Testis (tissue), 3 donors: ENCODE measurements around the gene MAN1A2. TPM values are rescaled to one million over a fixed set of nuclear protein-coding genes. Genes with fewer than 3 reads are reported as not detected.
"Not testable (repeated sequence)": the region's sequence is repeated elsewhere in the genome, so short reads cannot be mapped to it uniquely, and the experiment has no call there.

ENCODE experiments used
- DNase-seq: peaks from one replicate; pipeline ENCODE4 v3.0.0-alpha.2; 2019
- H3K27ac ChIP-seq, 2 donors: fragments of 200-600 bp; sonication (generic); one replicate each; pipeline ENCODE4 v1.5.1; 2019
- H3K27me3 ChIP-seq: fragments of 200-600 bp; sonication (generic); one replicate; pipeline ENCODE4 v1.5.1; 2019
- H3K36me3 ChIP-seq: fragments of 200-600 bp; sonication (generic); one replicate; pipeline ENCODE4 v1.5.1; 2017; ENCODE audit warnings: low read depth; ENCODE audit errors: missing control alignments
- H3K4me1 ChIP-seq: fragments of 200-600 bp; sonication (generic); one replicate; pipeline ENCODE4 v1.5.1; 2019
- H3K4me3 ChIP-seq, 2 donors: fragments of 200-600 bp; sonication (generic); one replicate each; pipeline ENCODE4 v1.5.1; 2017 to 2019
- H3K9me3 ChIP-seq: fragments of 200-600 bp; sonication (generic); one replicate; pipeline ENCODE4 v1.5.1; 2017
- POLR2A ChIP-seq: fragments of 450-650 bp; IDR thresholded peaks from one replicate; pipeline ENCODE4 v1.6.1; 2017; ENCODE audit warnings: antibody characterized with exemption, mild to moderate bottlenecking, moderate library complexity
- WGBS, 2 donors: methylation state at CpG; one replicate each; pipeline ENCODE4 v1.1.5; 2018; 5-methylcytosine and 5-hydroxymethylcytosine counted together
- intact Hi-C: fragments of 100-400 bp; cut with DNase I; formaldehyde crosslinking; loops from one replicate; pipeline ENCODE4 v1.15.1; 2023; ENCODE audit warnings: low total_unique reads
- polyA plus RNA-seq: library from polyadenylated mRNA; stranded (reverse); fragments of 350-450 nt; fragmentation: Illumina TruSeq; extraction: RNeasy Lipid Tissue Mini Kit (QIAGEN cat#74804); gene quantifications from one replicate; pipeline ENCODE4 v1.2.3, GENCODE V29; 2014; ENCODE audit warnings: low read depth, low replicate concordance; ENCODE audit not compliant: insufficient read depth
- total RNA-seq, 2 donors: library from RNA; depleted of rRNA; stranded (reverse); fragments of >200 nt; gene quantifications; one replicate each; pipeline ENCODE4 v1.2.3, GENCODE V29; 2016
- TF ChIP-seq, protein P1 (sequence below), 3 experiments: fragments of 450-650 bp in 2 of 3; fragments of 200-600 bp in 1 of 3; sonication (generic) in 1 of 3; IDR thresholded peaks; one replicate each; pipeline ENCODE4 v1.5.1; 2016 to 2019; ENCODE audit warnings: antibody characterized with exemption in 3 of 3, mild to moderate bottlenecking in 2 of 3, moderate library complexity in 1 of 3

MAN1A2 gene
- total and polyA plus RNA-seq, 3 donors from 2014 or later: 15.0 to 69.5 (median 64.3) TPM

DNA sequence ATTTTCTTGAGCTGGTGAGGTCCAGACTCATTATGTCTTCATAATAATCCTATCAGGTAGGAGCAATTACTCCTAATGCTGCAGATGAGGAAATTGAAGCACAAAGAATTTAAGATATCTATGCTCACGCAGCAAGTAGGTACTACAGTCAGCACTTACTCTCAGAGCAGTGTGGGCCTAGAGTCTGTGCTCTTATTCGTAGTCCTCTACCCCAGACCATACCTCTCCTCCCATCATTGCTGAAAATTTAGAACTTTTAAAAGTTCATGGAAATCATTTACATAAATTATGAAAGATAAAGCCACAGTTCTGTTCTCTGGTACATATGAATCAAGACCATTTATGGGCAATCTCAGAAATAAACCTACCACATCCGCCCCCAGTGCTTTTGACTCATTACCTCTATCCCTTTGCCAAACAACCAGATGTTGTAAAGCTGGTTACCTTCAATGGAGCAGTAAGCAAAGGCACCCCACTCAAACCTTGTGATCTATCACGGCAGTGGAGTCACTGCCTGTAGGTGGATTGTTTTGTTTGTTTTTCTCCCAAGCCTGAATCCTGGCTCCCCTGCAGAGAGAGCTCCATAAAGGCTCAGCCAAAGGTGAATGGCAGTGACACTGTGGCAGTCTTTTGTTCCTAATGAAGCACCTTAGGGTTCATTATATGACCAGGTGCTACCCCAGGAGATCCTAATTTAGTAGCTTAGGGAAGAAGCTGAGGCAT lies 20.9 kb upstream of the MAN1A2 start:
- no peaks in the 10 kb centered on the region for H3K27me3 ChIP-seq
- H3K27ac ChIP-seq: no peak overlapping the region
- no peaks in the 10 kb centered on the region for H3K36me3 ChIP-seq
- TF ChIP-seq, protein P1, sequence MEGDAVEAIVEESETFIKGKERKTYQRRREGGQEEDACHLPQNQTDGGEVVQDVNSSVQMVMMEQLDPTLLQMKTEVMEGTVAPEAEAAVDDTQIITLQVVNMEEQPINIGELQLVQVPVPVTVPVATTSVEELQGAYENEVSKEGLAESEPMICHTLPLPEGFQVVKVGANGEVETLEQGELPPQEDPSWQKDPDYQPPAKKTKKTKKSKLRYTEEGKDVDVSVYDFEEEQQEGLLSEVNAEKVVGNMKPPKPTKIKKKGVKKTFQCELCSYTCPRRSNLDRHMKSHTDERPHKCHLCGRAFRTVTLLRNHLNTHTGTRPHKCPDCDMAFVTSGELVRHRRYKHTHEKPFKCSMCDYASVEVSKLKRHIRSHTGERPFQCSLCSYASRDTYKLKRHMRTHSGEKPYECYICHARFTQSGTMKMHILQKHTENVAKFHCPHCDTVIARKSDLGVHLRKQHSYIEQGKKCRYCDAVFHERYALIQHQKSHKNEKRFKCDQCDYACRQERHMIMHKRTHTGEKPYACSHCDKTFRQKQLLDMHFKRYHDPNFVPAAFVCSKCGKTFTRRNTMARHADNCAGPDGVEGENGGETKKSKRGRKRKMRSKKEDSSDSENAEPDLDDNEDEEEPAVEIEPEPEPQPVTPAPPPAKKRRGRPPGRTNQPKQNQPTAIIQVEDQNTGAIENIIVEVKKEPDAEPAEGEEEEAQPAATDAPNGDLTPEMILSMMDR (IDR thresholded peaks at IDR 0.05): no peak
- TF ChIP-seq POLR2A: no peak
- H3K4me1 ChIP-seq: no peaks in the 10 kb centered on the region
- no peak for DNase-seq
- intact Hi-C loops: no loop called here
- H3K9me3 ChIP-seq: no peaks in the 10 kb centered on the region
- 79 to 88% methylated on average over 4 of the region's 4 CpGs for WGBS, 2 donors
- no peak overlapping the region for H3K4me3 ChIP-seq

DNA sequence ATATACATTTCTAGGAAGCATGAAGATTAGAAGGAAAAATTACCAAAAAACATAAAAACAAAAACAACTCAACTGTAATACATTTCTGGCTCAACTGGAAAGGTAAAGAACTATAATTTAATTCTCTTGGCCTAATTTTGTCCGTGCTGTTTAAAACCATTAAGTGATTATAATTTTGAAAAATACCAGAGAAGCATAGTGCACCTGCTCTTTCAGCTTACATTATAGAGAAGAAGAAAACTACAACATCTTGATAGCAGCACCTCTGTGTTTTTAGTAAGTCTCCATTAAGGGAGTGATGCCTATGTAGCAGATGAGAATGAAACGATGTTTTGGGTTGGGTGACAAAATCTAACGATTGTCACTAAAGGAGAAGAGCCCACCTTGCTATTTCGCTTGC lies 19.3 kb upstream of the MAN1A2 start:
- DNase-seq: no peak
- no peaks in the 10 kb centered on the region for H3K9me3 ChIP-seq
- no peaks in the 10 kb centered on the region for H3K36me3 ChIP-seq
- no peak for TF ChIP-seq POLR2A
- TF ChIP-seq, protein P1 (IDR thresholded peaks at IDR 0.05): no peak
- intact Hi-C loops: no loop called here
- H3K27ac ChIP-seq: no peak overlapping the region
- 92 to 94% methylated on average over 4 of the region's 4 CpGs for WGBS, 2 donors
- no peaks in the 10 kb centered on the region for H3K27me3 ChIP-seq
- no peak overlapping the region for H3K4me3 ChIP-seq
- no peaks in the 10 kb centered on the region for H3K4me1 ChIP-seq

DNA sequence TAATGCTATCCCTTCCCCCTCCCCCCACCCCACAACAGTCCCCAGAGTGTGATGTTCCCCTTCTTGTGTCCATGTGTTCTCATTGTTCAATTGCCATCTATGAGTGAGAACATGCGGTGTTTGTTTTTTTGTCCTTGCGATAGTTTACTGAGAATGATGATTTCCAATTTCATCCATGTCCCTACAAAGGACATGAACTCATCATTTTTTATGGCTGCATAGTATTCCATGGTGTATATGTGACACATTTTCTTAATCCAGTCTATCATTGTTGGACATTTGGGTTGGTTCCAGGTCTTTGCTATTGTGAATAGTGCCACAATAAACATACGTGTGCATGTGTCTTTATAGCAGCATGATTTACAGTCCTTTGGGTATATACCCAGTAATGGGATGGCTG lies 14.6 kb upstream of the MAN1A2 start:
- H3K27ac ChIP-seq, DNase-seq, intact Hi-C loops, H3K9me3 ChIP-seq, H3K36me3 ChIP-seq, H3K4me3 ChIP-seq, H3K27me3 ChIP-seq, H3K4me1 ChIP-seq: not testable (repeated sequence)
- WGBS, 2 donors: 100% methylated on average over 1 to 3 of the region's 3 CpGs

DNA sequence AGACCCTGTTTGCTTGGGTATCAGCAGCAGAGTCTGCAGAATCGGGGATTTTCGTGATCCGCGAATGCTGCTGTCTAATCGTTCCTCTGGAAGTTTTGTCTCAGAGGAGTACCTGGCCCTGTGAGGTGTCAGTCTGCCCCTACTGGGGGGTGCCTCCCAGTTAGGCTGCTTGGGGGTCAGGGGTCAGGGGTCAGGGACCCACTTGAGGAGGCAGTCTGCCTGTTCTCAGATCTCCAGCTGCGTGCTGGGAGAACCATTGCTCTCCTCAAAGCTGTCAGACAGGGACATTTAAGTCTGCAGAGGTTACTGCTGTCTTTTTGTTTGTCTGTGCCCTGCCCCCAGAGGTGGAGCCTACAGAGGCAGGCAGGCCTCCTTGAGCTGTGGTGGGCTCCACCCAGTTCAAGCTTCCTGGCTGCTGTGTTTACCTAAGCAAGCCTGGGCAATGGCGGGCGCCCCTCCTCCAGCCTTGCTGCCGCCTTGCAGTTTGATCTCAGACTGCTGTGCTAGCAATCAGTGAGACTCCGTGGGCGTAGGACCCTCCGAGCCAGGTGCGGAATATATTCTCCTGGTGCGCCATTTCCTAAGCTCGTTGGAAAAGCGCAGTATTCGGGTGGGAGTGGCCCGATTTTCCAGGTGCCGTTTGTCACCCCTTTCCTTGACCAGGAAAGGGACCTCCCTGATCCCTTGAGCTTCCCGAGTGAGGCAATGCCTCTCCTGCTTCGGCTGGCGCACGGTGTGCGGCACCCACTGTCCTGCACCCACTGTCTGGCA lies 9.2 kb upstream of the MAN1A2 start:
- H3K27me3 ChIP-seq, H3K9me3 ChIP-seq, intact Hi-C loops, H3K36me3 ChIP-seq, H3K4me3 ChIP-seq, H3K4me1 ChIP-seq, DNase-seq, H3K27ac ChIP-seq: not testable (repeated sequence)
- 86 to 88% methylated on average over 16 to 24 of the region's 24 CpGs for WGBS, 2 donors

DNA sequence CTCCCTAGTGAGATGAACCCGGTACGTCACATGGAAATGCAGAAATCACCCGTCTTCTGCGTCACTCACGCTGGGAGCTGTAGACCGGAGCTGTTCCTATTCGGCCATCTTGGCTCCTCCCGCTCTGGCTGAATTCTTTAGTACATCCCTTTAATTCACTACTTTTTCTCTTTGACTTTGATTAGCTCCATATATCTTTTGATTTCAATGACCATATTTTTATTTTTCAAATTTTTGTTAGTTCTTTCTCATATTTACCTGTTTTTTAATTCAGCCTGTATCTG lies 8.7 kb upstream of the MAN1A2 start:
- DNase-seq, H3K27me3 ChIP-seq, H3K36me3 ChIP-seq, intact Hi-C loops, H3K27ac ChIP-seq, H3K4me1 ChIP-seq, H3K9me3 ChIP-seq, H3K4me3 ChIP-seq: not testable (repeated sequence)
- WGBS, 2 donors: 95% methylated on average over 7 of the region's 8 CpGs

DNA sequence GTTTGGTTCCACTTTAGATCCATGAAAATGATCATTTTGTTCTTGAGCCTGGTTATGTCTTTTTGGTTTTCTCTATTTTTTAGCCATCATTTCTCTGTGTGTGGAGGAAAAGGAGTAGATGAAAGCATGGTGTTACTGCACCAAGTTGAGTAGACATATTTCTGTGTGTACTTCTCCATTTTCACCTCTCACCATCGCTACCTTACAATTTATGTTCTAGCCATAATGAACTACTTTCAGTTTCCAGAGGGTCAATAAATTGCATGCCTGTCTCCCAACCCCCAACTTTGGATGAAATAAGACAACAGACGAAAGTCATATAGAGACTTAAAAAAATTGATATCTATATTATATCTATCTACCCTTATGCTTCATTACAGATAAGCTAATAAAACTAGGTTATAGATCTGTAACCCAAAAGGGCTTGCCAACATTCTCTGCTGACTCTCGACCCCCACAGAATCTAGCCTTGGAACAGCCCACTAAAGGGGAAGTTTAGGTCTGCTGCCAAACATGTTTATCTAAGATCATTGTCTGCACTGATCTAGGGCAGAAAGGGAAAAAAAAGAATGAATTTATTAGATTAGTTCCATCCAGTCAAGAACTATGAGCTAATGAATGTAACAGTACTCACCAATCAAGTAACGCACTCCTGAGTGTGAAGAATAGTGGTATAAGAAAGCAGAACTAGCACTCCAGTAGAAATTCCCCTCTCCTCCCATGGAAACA lies 7.5 kb upstream of the MAN1A2 start:
- 61 to 72% methylated on average over 4 of the region's 4 CpGs for WGBS, 2 donors
- Histone ChIP-seq H3K27me3 (no peaks in the 10 kb centered on the region), H3K36me3 (no peaks in the 10 kb centered on the region), H3K4me1 (peaks cover 13% of the 10 kb centered on the region), H3K9me3 (no peaks in the 10 kb centered on the region), H3K27ac (no peak overlapping the region), H3K4me3 (no peak overlapping the region)
- intact Hi-C loops: no loop called here
- no peak for TF ChIP-seq POLR2A
- TF ChIP-seq, protein P1 (IDR thresholded peaks at IDR 0.05): no peak
- no peak for DNase-seq
